GM18498 (cell line): ENCODE data around the gene DPM3.
A peak's percentile ranks its signal among the peaks of the same experiment; 100 is the strongest.
"Not testable (repeated sequence)": the region's sequence is repeated elsewhere in the genome, so short reads cannot be mapped to it uniquely, and the experiment has no call there.

Experiments used
- ATAC-seq: cut with Tn5 transposase; IDR thresholded peaks from one replicate; pipeline ENCODE4 v1.9.1; 2021; ENCODE audit warnings: mild to moderate bottlenecking, moderate library complexity; ENCODE audit not compliant: unreplicated experiment

DPM3 gene, protein sequence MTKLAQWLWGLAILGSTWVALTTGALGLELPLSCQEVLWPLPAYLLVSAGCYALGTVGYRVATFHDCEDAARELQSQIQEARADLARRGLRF

DNA sequence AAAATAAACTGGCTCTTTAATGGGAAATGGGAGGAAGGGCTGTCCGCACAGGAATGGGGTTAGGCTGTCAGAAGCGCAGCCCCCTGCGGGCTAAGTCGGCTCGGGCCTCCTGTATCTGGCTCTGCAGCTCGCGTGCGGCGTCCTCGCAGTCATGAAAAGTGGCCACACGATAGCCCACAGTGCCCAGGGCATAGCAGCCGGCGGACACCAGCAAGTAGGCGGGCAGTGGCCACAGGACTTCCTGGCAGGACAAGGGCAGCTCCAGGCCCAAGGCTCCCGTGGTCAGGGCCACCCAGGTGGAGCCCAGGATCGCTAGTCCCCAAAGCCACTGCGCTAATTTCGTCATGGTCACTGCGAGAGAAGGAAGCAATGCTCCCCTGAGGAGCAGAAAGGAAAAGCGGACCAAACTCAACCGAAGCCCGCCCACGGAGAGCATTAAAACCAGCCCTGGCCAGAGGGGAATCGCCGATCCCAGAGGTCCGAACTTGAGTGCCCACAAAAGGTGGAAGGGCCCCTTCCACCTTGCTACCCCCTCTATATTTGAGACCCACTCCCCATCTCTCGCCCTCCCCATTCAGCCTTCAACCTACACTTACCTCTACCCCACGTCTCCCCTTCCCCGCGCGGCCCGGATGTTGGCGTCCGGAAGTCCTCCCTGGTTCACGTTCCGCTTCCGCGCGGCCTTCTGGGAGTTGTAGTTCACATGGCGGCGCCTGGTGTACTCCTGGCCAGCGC, at the start of gene DPM3:
Gene DPM3 (minus strand): TSS at position 637 of the 735 bp plus-strand sequence. CDS start 291 bp downstream, at position 346.
- ATAC-seq, result peak; percentile 66

DNA sequence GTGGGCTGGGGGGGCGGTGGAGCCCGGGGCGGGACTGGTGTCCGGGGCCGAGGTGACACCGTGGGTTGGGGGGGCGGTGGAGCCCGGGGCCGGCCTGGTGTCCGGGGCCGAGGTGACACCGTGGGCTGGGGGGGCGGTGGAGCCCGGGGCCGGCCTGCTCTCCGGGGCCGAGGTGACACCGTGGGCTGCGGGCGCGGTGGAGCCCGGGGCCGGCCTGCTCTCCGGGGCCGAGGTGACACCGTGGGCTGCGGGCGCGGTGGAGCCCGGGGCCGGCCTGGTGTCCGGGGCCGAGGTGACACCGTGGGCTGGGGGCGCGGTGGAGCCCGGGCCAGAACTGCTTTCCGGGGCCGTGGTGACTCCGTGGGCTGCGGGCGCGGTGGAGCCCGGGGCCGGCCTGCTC, 49.6 kb upstream of the DPM3 start:
- ATAC-seq, result not testable (repeated sequence)

DNA sequence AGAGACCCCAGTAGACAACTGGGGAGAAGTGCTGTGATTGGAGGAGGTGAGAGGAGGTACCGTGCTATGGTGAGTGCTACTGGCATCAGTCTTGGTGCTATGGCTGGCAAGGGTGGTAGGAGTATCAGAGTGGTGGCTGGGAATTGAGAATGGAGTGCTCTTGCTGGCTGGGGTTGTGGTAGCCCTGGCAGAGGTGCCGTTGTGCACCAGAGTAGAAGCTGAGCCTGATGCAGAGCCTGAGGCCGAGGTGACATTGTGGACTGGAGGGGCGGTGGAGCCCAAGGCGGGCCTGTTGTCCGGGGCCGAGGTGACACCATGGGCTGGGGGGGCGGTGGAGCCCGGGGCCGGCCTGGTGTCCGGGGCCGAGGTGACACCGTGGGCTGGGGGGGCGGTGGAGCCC, 47.9 kb upstream of the DPM3 start:
- no peak for ATAC-seq

DNA sequence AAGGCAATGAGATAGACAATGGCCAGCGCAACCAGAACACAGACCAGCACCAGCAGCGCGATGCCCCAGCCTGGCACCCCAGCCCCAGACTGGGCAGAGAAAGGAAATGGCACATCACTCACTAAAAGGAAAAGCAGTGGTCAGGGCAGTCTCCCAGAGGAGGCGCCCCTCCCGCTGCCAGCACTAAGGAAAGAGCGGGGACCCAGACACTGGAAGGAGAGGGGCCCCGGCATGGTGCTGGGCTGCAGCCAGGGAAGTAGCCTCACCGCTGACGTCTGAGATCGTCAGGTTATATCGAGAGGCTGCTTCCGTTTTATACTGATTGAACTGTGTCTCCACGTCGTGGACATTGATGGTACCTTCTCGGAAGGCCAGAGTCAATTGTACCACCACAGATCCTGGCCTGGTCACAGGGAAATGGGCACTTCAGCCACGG, 47.1 kb upstream of the DPM3 start:
- no peak for ATAC-seq

DNA sequence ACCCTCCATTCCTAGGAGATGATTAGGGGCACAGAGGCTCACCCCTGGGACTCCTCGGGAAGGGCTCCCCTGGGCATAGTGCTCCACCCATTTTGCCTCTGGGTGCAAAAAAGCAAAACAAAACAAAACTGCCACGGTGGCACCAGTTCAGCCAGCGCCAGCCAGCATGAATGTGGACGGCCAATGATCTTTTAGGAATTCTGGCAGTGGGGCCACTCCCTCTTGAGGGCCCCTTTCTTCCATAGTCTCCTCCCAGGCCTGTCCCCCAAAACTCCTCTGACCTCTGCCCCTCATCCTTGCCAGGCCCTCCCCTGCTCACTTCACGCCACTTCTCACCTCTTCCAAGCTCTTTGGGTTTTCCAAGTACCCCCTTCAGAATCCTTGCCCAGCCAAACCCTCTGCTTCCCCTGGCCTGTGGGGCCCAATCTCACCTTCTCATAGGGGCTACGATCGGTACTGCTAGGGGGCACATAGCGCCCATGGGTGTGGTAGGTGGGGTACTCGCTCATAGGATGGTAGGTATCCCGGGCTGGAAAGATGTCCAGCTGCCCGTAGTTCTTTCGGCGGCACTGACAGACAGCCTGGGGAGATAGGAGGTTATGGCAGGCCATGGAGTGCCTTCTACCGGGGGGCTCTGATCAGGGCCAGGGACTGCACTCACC, 46.6 kb upstream of the DPM3 start:
- no peak for ATAC-seq

DNA sequence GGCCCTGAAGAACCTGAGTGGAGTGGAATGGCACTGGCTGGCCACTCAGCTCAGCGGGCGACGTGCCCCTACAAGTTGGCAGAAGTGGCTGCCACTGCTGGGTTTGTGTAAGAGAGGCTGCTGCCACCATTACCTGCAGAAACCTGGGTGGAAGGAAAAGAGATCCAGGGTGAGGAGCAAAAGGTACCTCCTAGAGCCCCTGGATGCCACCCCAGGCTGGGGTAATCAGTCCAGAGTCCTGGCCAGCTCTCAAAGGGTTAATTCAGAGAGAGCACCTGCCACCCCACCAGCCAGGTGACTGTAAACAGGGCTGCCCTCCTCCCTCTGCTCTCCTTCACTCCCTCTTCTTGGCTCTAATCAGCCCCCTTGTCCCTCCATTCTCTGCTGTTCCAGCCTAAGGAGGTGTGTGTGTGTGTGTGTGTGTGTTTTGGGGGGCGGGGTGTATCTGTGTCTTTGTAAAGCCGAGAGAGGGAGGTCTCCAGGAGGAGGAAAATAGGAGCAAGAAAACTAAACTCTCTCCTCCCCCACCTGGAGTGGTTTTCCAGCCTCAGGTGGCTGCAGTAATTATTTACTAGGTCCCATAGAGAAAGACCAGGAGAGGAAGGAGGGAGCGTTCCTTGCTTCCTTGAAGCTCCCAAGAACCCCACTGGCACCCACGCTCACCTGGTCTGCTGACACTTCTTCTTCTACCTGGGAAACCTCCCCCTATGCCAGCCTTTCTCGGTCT, 45.9 kb upstream of the DPM3 start:
- no peak for ATAC-seq

DNA sequence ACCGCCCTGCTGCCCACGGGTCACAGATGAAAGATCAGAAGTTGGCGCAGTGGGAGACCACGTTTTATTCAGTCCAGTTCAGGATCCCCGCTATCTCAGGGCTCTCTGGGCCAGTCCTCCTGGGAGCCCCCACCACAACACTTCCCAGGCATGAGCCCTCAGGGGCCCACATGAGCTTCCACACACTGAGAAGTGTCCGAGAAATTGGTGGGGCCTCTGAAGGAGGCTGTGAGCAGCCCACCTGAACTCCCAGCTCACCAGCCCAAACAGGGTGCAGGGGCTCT, 45.4 kb upstream of the DPM3 start:
- ATAC-seq, result no peak

DNA sequence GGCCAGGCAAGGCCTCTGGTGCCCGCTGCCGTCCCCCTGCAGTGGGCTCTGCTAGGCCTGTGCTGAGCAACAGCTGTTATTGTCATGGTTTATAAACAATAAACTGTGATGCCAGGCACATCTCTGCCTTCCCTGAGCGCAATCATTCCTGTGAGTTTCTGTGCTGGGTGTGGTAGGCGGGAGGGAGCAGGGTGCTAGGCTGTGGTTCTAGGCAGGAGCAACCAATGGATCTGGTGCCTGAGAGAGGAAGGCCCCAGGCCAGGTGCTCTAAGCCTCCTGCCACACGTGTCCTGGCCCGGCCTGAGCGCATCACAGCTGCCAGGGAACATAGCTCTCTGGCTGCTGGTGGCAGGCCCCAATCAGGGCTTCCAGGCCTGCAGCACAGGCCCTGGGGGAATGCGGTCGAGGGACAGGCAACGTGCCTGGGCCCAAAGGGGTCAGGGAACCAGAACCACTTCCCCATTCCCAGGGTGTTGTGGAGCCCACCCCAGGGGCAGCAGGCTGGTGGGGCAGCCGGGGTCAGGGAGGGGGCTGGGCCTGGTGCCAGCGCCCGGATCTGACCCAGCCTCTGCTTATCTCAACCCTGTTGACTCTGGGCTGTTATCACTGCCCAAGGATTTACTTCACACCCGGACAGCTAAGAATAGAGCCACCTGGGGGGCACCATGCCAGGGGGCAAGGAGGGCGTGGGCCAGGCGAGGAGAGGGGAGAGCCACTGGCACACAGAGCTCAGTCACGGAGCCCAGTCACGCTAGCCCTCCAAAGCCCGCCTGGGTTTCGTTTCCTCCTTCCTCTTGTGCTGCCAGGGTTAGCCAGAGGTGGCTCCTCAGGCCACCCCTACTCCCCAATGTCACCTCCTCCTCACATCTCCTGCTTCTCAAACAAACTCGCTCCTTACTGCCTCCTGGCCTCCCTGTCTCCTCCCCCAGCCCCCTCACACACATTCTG, 44.8 kb upstream of the DPM3 start:
- peak; percentile 87 for ATAC-seq

DNA sequence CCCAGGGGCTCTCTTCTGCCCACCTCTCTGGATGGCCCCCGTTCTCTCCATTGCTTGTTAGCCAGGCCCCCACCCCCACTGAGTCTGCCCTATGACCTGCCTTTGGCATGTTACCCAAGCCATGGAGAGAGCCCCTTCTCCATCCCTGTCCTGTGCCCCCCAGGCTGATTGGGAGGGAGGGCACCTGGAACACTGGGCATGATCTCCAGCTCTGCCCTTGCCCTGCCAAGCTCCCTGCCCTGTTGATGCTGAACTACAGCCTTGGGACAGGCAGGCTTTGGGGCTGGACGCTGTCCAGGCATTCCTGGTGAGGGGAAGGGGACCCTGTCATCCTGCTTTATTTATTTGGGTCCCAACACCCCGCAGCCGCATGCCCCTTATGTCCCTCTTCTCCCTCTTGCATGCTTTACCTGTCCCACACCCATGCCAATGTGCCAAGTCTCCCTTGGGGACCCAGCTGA, 44.0 kb upstream of the DPM3 start:
- no peak for ATAC-seq

DNA sequence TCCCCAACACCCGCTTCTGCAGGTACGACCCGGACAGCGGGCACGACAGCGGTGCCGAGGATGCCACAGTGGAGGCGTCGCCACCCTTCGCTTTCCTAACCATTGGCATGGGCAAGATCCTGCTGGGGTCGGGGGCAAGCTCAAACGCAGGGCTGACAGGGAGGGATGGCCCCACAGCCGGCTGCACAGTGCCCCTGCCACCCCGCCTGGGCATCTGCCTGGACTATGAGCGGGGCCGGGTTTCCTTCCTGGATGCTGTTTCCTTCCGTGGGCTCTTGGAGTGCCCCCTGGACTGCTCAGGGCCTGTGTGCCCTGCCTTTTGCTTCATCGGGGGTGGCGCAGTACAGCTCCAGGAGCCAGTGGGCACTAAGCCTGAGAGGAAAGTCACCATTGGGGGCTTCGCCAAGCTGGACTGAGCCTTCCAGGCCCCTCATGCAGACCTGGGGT, 43.5 kb upstream of the DPM3 start:
- ATAC-seq, result no peak

DNA sequence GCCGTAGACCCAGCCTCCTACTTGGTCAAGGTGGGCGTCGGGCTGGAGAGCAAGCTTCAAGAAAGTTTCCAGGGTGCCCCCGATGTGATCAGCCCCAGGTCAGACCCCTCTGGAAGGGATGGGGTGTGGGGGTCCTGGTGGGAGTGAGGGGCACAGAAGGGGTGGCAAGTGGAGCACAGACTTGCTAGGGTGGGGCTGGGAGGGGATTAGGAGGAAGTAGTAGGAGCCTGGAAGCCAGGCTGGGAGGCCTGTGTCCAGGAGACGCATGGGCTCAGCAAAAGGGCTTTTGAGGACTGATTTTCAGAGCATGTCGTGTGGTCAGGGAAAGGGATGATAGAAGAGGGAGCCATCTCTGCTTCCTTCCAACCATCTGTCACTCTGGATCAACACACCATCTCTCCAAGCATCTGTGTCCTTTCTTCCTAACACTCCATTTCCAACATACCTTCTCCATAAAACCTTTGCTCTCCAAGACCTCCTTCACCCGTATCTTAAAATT, 41.8 kb upstream of the DPM3 start:
- ATAC-seq, result no peak

DNA sequence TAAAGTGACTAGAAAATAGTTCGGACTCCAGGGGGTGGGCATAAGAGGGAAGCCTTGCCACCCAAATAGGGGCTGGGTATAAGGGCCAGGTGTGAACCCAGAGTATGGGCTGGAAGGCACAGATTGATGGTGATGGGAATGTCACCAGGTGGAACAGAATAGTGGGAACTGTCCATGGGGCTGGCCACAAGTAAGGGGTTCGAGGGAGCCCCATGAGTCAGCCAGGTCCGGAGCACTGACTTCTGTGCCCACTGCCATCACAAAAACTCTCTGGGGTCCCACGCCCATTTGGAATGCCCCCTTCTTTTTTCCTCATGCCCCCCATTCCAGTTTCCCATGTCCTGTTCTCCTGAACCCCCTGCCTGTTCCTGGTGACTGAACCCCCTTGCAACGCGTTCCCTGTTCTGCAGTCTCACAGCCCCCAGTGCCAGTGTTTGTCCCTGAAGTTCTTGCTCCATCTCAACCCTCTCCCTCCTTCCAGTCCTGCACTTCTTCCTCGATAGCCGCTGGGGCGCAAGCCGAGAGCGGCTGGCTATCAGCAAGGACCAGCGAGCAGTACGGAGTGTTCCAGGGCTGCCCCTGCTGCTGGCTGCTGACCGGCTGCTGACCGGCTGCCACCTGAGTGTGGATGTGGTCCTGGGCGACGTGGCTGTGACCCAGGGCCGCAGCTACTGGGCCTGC, 41.2 kb upstream of the DPM3 start:
- no peak for ATAC-seq

DNA sequence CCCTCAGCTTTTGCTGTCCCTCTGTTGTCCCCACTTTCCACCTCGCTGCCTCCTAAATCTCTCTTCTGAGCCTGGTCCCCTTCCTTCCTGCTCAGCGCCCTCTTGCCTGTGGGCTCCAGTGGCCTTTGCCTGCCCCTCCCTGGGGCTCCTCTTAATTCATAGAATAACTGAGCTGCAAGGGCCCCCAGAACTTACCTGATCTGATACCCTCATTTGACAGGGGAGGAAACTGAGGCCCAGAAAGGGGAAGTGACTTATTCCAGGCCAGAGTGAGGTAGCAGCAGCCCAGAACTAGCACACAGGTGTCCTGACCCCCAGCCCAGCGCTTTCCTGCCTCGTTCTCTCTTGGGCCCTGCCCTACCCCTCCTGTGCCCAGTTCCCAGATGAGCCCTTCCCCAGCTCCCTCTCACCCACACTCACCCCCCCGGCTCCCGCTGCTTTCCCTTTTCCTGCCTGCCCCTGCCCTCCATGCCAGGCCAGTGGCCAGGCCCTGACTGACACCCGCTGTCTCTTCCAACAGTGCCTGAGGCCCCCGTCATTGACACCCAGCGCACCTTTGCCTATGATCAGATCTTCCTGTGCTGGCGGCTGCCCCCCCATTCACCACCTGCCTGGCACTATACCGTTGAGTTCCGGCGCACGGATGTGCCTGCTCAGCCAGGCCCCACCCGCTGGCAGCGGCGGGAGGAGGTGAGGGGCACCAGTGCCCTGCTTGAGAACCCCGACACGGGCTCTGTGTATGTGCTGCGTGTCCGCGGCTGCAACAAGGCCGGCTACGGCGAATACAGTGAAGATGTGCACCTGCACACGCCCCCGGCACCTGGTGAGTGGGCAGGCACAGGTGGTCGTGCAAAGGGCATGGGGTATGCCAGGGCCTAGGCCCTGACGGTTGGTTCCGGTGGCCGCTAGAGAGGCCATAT, 39.0 kb upstream of the DPM3 start:
- ATAC-seq, result no peak

DNA sequence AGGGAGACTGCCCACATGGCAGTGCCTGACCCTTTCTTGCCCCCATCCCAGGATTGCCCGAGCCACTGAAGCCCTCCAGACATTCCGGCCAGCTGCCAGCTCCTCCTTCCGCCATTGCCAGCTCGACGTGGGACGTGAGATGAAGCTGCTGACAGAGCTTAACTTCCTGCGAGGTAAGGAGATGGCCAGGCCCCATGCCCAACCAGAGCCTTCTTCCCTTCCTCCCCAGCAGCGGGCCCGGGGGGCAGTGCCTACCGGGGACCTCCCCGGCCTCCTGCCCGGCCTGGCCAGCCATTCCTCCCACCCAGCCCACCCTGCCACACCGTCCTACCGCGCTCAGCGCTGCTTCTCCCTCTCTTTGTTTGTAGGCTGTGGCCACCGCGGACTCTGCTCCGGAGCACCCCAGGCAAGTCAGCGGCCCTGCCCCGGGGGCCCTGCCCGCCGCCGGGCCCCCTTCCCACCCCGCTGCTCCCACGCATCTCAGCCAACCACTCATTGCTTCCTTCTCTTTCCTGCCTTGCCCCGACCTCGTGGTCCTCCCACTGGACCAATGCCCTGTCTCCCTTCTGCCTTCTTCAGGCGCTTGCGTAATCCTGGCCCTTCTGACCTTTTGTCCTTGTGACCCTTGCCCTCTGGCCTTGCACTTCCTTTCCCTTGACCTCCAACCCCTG, 38.2 kb upstream of the DPM3 start:
- no peak for ATAC-seq

DNA sequence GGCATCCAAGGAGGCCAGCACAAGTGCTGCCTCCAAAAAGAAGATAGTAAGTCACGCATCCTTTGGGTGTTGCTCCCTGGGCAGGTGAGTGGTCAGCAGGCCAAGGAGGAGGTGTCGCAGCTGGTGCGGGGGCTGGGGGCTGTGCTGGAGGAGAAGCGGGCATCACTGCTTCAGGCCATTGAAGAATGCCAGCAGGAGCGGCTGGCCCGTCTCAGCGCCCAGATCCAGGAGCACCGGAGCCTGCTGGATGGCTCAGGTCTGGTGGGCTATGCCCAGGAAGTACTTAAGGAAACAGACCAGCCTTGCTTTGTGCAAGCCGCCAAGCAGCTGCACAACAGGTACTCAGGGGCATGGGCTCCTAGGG, 37.6 kb upstream of the DPM3 start:
- no peak for ATAC-seq

DNA sequence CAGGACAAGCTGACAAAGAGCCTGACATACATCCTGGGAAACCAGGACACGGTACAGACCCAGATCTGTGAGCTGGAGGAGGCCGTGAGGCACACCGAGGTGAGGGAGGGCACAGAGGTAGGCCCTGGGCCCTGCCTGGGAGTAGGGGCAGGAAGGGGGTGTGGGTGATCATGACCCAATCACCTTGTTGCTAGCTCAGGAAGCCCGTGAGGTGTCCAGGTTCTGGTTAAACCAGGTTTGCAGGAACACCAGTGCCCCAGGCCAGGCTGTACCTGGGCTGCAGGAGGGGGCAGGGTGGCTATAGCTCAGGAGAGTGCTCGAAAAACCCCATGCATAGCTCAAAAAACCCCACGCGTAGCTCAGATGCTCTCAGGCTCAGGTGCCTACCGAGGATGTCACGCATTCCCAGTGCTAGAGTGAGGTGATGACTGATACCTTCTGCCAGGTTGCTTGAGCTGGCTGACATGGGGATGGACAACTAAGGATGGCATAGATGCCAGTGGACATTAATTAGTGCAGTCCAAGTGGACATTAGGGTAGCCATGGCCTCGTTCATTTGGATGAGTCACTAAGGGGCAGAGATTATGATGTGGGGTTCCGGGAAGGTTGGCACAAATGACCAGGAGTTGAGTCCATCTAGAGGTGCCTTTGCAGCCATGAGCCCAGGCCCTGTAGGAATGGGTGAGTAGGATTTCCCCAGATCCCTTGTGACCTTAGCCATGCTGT, 37.0 kb upstream of the DPM3 start:
- no peak for ATAC-seq

DNA sequence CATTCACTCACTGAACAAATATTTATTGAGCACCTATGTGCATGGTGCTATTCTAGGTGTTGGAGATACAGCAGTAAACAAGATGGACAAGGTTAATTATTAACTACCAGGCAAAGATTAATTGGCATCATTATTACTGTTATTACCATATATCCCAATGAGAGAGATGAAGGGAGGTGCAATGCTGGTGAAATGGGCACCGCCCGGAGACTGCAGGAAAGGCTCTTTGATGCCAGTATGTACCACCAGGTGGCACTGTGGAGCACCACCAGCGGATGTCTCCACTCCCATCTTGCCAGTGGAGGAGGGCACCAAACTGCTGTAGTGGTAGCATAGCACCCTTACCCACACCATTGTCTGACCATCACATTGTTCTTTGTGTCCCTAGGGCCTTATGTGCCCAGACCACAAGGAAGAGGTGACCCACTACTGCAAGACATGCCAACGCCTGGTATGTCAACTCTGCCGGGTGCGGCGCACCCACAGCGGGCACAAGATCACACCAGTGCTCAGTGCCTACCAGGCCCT, 36.3 kb upstream of the DPM3 start:
- no peak for ATAC-seq
